H1 (cell line): ENCODE measurements around the gene NLRC3.

Experiments
- ATF3 ChIP-seq: IDR thresholded peaks from 2 replicates; pipeline ENCODE4 v1.6.1; 2011; ENCODE audit warnings: low read depth, mild to moderate bottlenecking, low read length; ENCODE audit not compliant: insufficient read depth
- BCL11A ChIP-seq, 2 experiments: IDR thresholded peaks; one replicate each; pipeline ENCODE4 v1.6.1; 2011; ENCODE audit warnings: low read depth in 2 of 2, low read length in 2 of 2, mild to moderate bottlenecking in 2 of 2
- CTCF ChIP-seq, 3 experiments: IDR thresholded peaks; 1 replicate in 2 of 3; 2 replicates in 1 of 3; pipeline versions ENCODE4 v1.5.1 to v1.6.1; 2011; ENCODE audit warnings: low read length in 3 of 3, mild to moderate bottlenecking in 3 of 3, inconsistent platforms in 2 of 3, low read depth in 1 of 3, moderate library complexity in 1 of 3; ENCODE audit not compliant: insufficient read depth in 1 of 3; ENCODE audit errors: control extremely low read depth in 1 of 3
- EP300 ChIP-seq, 2 experiments: IDR thresholded peaks; 1 replicate in 1 of 2; 2 replicates in 1 of 2; pipeline ENCODE4 v1.6.1; 2011 to 2012; ENCODE audit warnings: low read depth in 2 of 2, low read length in 2 of 2, mild to moderate bottlenecking in 2 of 2, borderline replicate concordance in 1 of 2, inconsistent platforms in 1 of 2, moderate library complexity in 1 of 2
- EZH2 ChIP-seq: fragments of 200-600 bp; sonication (generic); IDR thresholded peaks from 2 replicates; pipeline ENCODE4 v1.7.1; 2012; ENCODE audit warnings: low read depth, mild to moderate bottlenecking, moderate library complexity, low read length, inconsistent platforms; ENCODE audit not compliant: severe bottlenecking
- HDAC2 ChIP-seq, 2 experiments: fragments of 300-600 bp in 1 of 2; sonication (generic) in 1 of 2; IDR thresholded peaks; 2 replicates each; pipeline ENCODE4 v1.6.1; 2011 to 2012; ENCODE audit warnings: low read depth in 2 of 2, low read length in 2 of 2, mild to moderate bottlenecking in 2 of 2, moderate library complexity in 2 of 2, borderline replicate concordance in 1 of 2, inconsistent platforms in 1 of 2
- KDM1A ChIP-seq: fragments of 200-600, 300-600 bp; sonication (generic); IDR thresholded peaks from 2 replicates; pipeline ENCODE4 v1.7.1; 2016; ENCODE audit warnings: mild to moderate bottlenecking, low read length, borderline replicate concordance
- MAFK ChIP-seq: IDR thresholded peaks from 2 replicates; pipeline ENCODE4 v1.6.1; 2012; ENCODE audit warnings: low read depth, mild to moderate bottlenecking, improper control_type of control experiment, low read length
- MAX ChIP-seq: IDR thresholded peaks from 2 replicates; pipeline ENCODE4 v1.6.1; 2012; ENCODE audit warnings: inconsistent platforms
- POLR2A ChIP-seq, 2 experiments: IDR thresholded peaks; 1 replicate in 1 of 2; 2 replicates in 1 of 2; pipeline ENCODE4 v1.6.1; 2011; ENCODE audit warnings: low read depth in 2 of 2, low read length in 2 of 2, mild to moderate bottlenecking in 2 of 2; ENCODE audit errors: control extremely low read depth in 1 of 2
- POU5F1 ChIP-seq: IDR thresholded peaks from 2 replicates; pipeline ENCODE4 v1.6.1; 2011; ENCODE audit warnings: low read depth, mild to moderate bottlenecking, low read length, moderate library complexity
- YY1 ChIP-seq: IDR thresholded peaks from 2 replicates; pipeline ENCODE4 v1.6.1; 2011; ENCODE audit warnings: low read depth, mild to moderate bottlenecking, low read length

GRCh38 chr16:3523281-3523680 is 53.9 kb downstream of the NLRC3 start:
- TF ChIP-seq BCL11A (IDR thresholded peaks at IDR 0.05; ENCODE audit: low read depth in 2 of 2, low read length in 2 of 2) = no peak
- no peak for TF ChIP-seq POLR2A (IDR thresholded peaks at IDR 0.05; ENCODE audit: control extremely low read depth in 1 of 2, low read depth in 2 of 2, low read length in 2 of 2)
- no peak for TF ChIP-seq CTCF (IDR thresholded peaks at IDR 0.05; ENCODE audit: control extremely low read depth in 1 of 3, insufficient read depth in 1 of 3, low read depth in 1 of 3, low read length in 3 of 3)
- no peak for TF ChIP-seq EZH2
- no peak for TF ChIP-seq EP300 (IDR thresholded peaks at IDR 0.05; ENCODE audit: borderline replicate concordance in 1 of 2, low read depth in 2 of 2, low read length in 2 of 2)
- no peak for TF ChIP-seq MAFK
- TF ChIP-seq YY1 = no peak
- TF ChIP-seq KDM1A = no peak
- TF ChIP-seq ATF3 = no peak
- TF ChIP-seq HDAC2 (IDR thresholded peaks at IDR 0.05; ENCODE audit: borderline replicate concordance in 1 of 2, low read depth in 2 of 2, low read length in 2 of 2) = no peak
- TF ChIP-seq POU5F1 = no peak
- no peak for TF ChIP-seq MAX
